PFSK-1 (cell line): ENCODE measurements around the gene CDKN2AIPNL.

Experiments used
- FOXP2 ChIP-seq: optimal IDR thresholded peaks from 2 replicates; pipeline ENCODE3; 2011; ENCODE audit warnings: borderline replicate concordance, control low read depth, inconsistent platforms; ENCODE audit not compliant: insufficient read depth; ENCODE audit errors: extremely low read length, extremely low read depth
- POLR2AphosphoS5 ChIP-seq: IDR thresholded peaks from 2 replicates; pipeline ENCODE4 v1.6.1; 2012; ENCODE audit warnings: low read depth, mild to moderate bottlenecking, control low read depth, low read length, moderate library complexity
- SIN3A ChIP-seq: IDR thresholded peaks from 2 replicates; pipeline ENCODE4 v1.6.1; 2012; ENCODE audit warnings: mild to moderate bottlenecking, low read length, moderate library complexity, borderline replicate concordance; ENCODE audit not compliant: insufficient read depth
- TAF1 ChIP-seq: IDR thresholded peaks from 2 replicates; pipeline ENCODE4 v1.6.1; 2012; ENCODE audit warnings: low read length, control low read depth, borderline replicate concordance; ENCODE audit not compliant: insufficient read depth
- TF ChIP-seq, protein P1 (sequence below), 2 experiments: IDR thresholded peaks; 2 replicates each; pipeline versions ENCODE4 v1.6.1 to v1.8.0; 2011 to 2012; ENCODE audit warnings: low read depth in 2 of 2, low read length in 2 of 2, control low read depth in 1 of 2, inconsistent platforms in 1 of 2, mild to moderate bottlenecking in 1 of 2, moderate library complexity in 1 of 2; ENCODE audit not compliant: insufficient read depth in 1 of 2

CDKN2AIPNL gene

DNA sequence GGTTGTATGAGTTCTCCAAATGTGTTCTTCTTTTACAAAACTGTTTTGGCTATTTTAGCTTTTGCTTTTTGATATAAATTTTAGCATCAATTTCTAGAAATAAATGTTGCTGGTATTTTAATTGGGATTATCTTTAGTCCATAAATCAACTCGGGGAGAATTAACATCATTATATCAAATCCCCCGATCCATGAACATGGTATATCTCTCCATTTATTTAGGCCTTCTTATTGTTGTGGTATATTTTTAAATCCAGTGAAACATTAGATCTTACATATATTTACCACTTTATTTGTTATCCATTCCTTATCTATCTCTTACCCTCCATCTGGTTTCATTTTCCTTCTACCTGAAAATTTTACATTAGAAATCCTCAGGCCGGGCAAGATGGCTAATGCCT lies 7.3 kb upstream of the CDKN2AIPNL start:
- TF ChIP-seq FOXP2 (no peak), TAF1 (no peak), POLR2AphosphoS5 (no peak), SIN3A (no peak)
- TF ChIP-seq, protein P1, sequence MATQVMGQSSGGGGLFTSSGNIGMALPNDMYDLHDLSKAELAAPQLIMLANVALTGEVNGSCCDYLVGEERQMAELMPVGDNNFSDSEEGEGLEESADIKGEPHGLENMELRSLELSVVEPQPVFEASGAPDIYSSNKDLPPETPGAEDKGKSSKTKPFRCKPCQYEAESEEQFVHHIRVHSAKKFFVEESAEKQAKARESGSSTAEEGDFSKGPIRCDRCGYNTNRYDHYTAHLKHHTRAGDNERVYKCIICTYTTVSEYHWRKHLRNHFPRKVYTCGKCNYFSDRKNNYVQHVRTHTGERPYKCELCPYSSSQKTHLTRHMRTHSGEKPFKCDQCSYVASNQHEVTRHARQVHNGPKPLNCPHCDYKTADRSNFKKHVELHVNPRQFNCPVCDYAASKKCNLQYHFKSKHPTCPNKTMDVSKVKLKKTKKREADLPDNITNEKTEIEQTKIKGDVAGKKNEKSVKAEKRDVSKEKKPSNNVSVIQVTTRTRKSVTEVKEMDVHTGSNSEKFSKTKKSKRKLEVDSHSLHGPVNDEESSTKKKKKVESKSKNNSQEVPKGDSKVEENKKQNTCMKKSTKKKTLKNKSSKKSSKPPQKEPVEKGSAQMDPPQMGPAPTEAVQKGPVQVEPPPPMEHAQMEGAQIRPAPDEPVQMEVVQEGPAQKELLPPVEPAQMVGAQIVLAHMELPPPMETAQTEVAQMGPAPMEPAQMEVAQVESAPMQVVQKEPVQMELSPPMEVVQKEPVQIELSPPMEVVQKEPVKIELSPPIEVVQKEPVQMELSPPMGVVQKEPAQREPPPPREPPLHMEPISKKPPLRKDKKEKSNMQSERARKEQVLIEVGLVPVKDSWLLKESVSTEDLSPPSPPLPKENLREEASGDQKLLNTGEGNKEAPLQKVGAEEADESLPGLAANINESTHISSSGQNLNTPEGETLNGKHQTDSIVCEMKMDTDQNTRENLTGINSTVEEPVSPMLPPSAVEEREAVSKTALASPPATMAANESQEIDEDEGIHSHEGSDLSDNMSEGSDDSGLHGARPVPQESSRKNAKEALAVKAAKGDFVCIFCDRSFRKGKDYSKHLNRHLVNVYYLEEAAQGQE (IDR thresholded peaks at IDR 0.05; ENCODE audit: insufficient read depth in 1 of 2, low read depth in 2 of 2, low read length in 2 of 2), result no peak

DNA sequence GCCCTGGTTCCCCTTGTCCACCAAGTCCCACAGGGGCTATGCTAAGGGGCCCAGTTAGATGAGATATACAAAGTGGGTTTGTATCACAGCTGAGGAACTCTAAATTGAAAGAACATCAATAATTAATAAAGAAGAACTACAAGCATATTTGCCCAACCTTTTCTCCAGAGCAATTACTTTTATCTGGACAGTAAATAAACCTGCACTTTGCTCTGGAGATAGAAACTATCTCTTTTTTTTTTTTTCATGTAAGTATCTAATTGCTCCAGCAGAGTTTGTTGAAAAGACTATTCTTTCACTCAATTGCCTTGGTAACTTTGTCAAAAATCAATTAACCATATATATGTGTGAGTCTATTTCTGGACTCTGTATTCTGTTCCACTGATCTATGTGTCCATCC lies 6.0 kb upstream of the CDKN2AIPNL start:
- TF ChIP-seq, protein P1 (IDR thresholded peaks at IDR 0.05; ENCODE audit: insufficient read depth in 1 of 2, low read depth in 2 of 2, low read length in 2 of 2), result no peak

DNA sequence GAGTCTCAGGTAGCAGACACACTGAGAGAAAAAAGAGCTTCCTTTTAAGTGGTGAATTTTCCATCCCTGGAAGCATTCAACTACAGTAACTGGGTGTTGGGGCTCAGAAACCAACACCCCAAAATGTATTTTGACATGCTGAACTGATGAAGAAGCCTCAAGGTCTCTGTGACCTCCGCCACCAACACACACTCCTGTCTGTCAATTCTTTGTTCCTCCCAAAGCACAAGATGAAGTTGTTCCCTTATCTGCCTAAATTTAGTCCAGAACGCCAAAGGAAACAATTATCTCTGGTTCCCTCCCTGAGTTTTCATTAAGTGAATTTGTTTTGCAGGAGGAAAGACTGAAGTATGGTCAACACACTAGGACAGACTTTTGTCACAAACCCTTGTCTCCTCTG lies 1.4 kb upstream of the CDKN2AIPNL start:
- no peak for TF ChIP-seq SIN3A
- no peak for TF ChIP-seq FOXP2
- TF ChIP-seq POLR2AphosphoS5, result no peak
- TF ChIP-seq, protein P1 (IDR thresholded peaks at IDR 0.05; ENCODE audit: insufficient read depth in 1 of 2, low read depth in 2 of 2, low read length in 2 of 2), result no peak
- TF ChIP-seq TAF1, result no peak

DNA sequence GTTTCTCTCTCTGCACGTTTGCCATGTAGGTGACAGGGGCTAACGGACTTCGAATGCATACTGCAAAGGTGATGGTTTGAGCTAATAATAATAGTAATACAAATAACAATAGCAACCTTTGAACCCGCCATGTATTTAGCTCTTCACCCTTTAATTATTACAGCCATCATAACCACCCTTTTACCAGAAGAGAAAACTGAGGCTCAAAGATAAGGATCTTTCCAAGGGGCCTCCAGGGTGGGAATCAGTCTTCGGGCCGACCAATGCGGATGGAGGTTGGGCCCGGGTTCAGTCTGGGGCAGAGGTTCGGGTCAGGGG lies 494 bp downstream of the CDKN2AIPNL start:
- TF ChIP-seq POLR2AphosphoS5, result no peak
- TF ChIP-seq, protein P1 (IDR thresholded peaks at IDR 0.05; ENCODE audit: insufficient read depth in 1 of 2, low read depth in 2 of 2, low read length in 2 of 2), result no peak
- no peak for TF ChIP-seq TAF1
- no peak for TF ChIP-seq SIN3A
- no peak for TF ChIP-seq FOXP2

DNA sequence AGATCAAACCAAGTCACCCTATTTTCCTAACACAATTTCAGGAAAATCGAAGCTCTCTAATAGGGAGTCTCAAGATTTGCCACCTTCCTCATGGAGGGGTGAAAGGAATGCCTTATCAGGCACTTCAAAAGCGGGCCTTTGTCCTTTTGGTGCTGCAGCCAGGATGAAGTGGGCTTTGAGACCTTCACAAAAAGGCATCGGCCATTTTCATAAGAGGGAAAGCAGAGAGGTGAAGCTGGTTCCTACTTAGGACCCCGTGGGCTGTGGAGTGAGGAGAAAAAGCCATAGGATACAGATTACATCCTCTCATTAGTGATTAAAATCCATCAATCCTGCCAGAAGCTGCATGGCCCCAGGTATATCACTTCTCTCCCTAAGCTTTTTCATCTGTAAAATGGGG lies 859 bp downstream of the CDKN2AIPNL start:
- TF ChIP-seq POLR2AphosphoS5 (no peak), TAF1 (no peak), SIN3A (no peak), FOXP2 (no peak)
- TF ChIP-seq, protein P1 (IDR thresholded peaks at IDR 0.05; ENCODE audit: insufficient read depth in 1 of 2, low read depth in 2 of 2, low read length in 2 of 2), result no peak
